CD14-positive monocyte (primary cell): Measurements from ENCODE around the gene EIF4E. TPM values are rescaled to one million over a fixed set of nuclear protein-coding genes. Genes with fewer than 3 reads are reported as not detected.

Source experiments
- DNase-seq, 3 donors: peaks; one replicate each; pipeline ENCODE4 v3.0.0-alpha.2; 2011 to 2022
- H2AFZ ChIP-seq: 2 replicates; pipeline ENCODE4 v1.6.0; 2012; ENCODE audit warnings: mild to moderate bottlenecking, low read depth, low read length, inconsistent platforms; ENCODE audit not compliant: insufficient read depth, poor library complexity, severe bottlenecking
- H3K27ac ChIP-seq, 2 donors: 1 replicate in 1 of 2; 2 replicates in 1 of 2; pipeline ENCODE4 v1.5.1; 2012 to 2013; ENCODE audit warnings: low read length in 2 of 2, control low read depth in 1 of 2, inconsistent platforms in 1 of 2, low read depth in 1 of 2, mild to moderate bottlenecking in 1 of 2
- H3K27me3 ChIP-seq, 2 donors: one replicate each; pipeline versions ENCODE4 v1.6.0 to v1.6.1; 2011 to 2013; ENCODE audit warnings: low read length in 2 of 2; ENCODE audit not compliant: control insufficient read depth in 2 of 2, insufficient read depth in 2 of 2
- H3K36me3 ChIP-seq, 2 donors: replicated peaks in 1 of 2; 1 replicate in 1 of 2; 2 replicates in 1 of 2; pipeline versions ENCODE4 v1.5.1 to v1.6.1; 2012 to 2013; ENCODE audit warnings: low read length in 2 of 2, control low read depth in 1 of 2, inconsistent platforms in 1 of 2, mild to moderate bottlenecking in 1 of 2; ENCODE audit not compliant: insufficient read depth in 2 of 2, control insufficient read depth in 1 of 2
- H3K4me1 ChIP-seq, 2 donors: 1 replicate in 1 of 2; 2 replicates in 1 of 2; pipeline versions ENCODE4 v1.5.1 to v1.6.1; 2012 to 2013; ENCODE audit warnings: low read length in 2 of 2, control low read depth in 1 of 2, inconsistent platforms in 1 of 2, mild to moderate bottlenecking in 1 of 2, moderate library complexity in 1 of 2; ENCODE audit not compliant: insufficient read depth in 2 of 2, control insufficient read depth in 1 of 2
- H3K4me2 ChIP-seq: replicated peaks from 2 replicates; pipeline ENCODE3; 2012; ENCODE audit warnings: low read length, moderate library complexity, mild to moderate bottlenecking; ENCODE audit not compliant: poor library complexity, severe bottlenecking; ENCODE audit errors: extremely low read depth
- H3K4me3 ChIP-seq, 3 experiments: fragments of 200-600 bp in 1 of 3; sonication (generic) in 1 of 3; replicated peaks in 1 of 3; 1 replicate in 2 of 3; 2 replicates in 1 of 3; pipeline ENCODE4 v1.5.1; 2011 to 2013; ENCODE audit warnings: low read length in 3 of 3, mild to moderate bottlenecking in 3 of 3, control low read depth in 2 of 3, low read depth in 2 of 3, inconsistent platforms in 1 of 3, moderate library complexity in 1 of 3
- H3K79me2 ChIP-seq: 2 replicates; pipeline ENCODE4 v1.6.0; 2012; ENCODE audit warnings: mild to moderate bottlenecking, control low read depth, inconsistent platforms, low read length, moderate library complexity; ENCODE audit not compliant: insufficient read depth
- H3K9ac ChIP-seq: 2 replicates; pipeline ENCODE4 v1.6.0; 2017; ENCODE audit warnings: low read length, mild to moderate bottlenecking; ENCODE audit not compliant: insufficient read depth, poor library complexity, severe bottlenecking
- H3K9me3 ChIP-seq, 2 donors: replicated peaks in 1 of 2; 1 replicate in 1 of 2; 2 replicates in 1 of 2; pipeline versions ENCODE4 v1.5.1 to v1.6.1; 2012 to 2013; ENCODE audit warnings: low read length in 2 of 2, control low read depth in 1 of 2; ENCODE audit not compliant: control insufficient read depth in 1 of 2, insufficient read depth in 1 of 2
- H4K20me1 ChIP-seq: 2 replicates; pipeline ENCODE4 v1.6.0; 2012; ENCODE audit warnings: mild to moderate bottlenecking, low read length, control low read depth, moderate library complexity; ENCODE audit not compliant: insufficient read depth
- H3K27ac Mint-ChIP-seq, 7 donors: one replicate each; pipeline ENCODE4 v1.8.0; 2020; ENCODE audit warnings: mild to moderate bottlenecking in 7 of 7, mixed read lengths in 7 of 7, moderate library complexity in 6 of 7, inconsistent platforms in 2 of 7
- H3K27me3 Mint-ChIP-seq, 3 donors: one replicate each; pipeline ENCODE4 v1.8.0; 2021 to 2022; ENCODE audit warnings: low read depth in 3 of 3, mild to moderate bottlenecking in 3 of 3, mixed read lengths in 3 of 3, moderate library complexity in 3 of 3, inconsistent platforms in 1 of 3
- H3K36me3 Mint-ChIP-seq, 2 donors: one replicate each; pipeline ENCODE4 v1.8.0; 2020; ENCODE audit warnings: mixed read lengths in 2 of 2, inconsistent platforms in 1 of 2, mild to moderate bottlenecking in 1 of 2
- H3K4me1 Mint-ChIP-seq: one replicate; pipeline ENCODE4 v1.8.0; 2020; ENCODE audit warnings: mild to moderate bottlenecking, mixed read lengths
- H3K4me3 Mint-ChIP-seq, 2 donors: one replicate each; pipeline ENCODE4 v1.8.0; 2020; ENCODE audit warnings: mild to moderate bottlenecking in 2 of 2, mixed read lengths in 2 of 2, moderate library complexity in 1 of 2
- H3K9me3 Mint-ChIP-seq, 7 donors: one replicate each; pipeline ENCODE4 v1.8.0; 2020 to 2022; ENCODE audit warnings: mixed read lengths in 7 of 7, mild to moderate bottlenecking in 6 of 7, moderate library complexity in 6 of 7, inconsistent platforms in 2 of 7
- CTCF ChIP-seq: fragments of 200-600 bp; IDR thresholded peaks from one replicate; pipeline ENCODE4 v1.8.0; 2022; ENCODE audit warnings: antibody characterized with exemption, mild to moderate bottlenecking
- WGBS: methylation state at CpG from one replicate; pipeline ENCODE4 v1.1.5; 2013; ENCODE audit warnings: missing lambda C conversion rate; ENCODE audit not compliant: insufficient coverage; 5-methylcytosine and 5-hydroxymethylcytosine counted together
- intact Hi-C, 2 donors: fragments of 100-400 bp; cut with micrococcal nuclease; formaldehyde crosslinking; loops; one replicate each; pipeline versions ENCODE4 v1.15.0 to v1.15.1; 2023
- polyA plus RNA-seq, 3 donors: library from polyadenylated mRNA; depleted of rRNA in 1 of 3; unstranded in 2 of 3; stranded (reverse) in 1 of 3; fragments of 300-500 nt in 2 of 3; fragments of >200 nt in 1 of 3; fragmentation: Illumina TruSeq in 2 of 3; gene quantifications; 1 replicate in 2 of 3; 2 replicates in 1 of 3; pipeline ENCODE4 v1.2.3, GENCODE V29; 2012 to 2021

The EIF4E gene
- polyA plus RNA-seq, 3 donors: 25.0 to 50.8 (median 48.6) TPM

DNA sequence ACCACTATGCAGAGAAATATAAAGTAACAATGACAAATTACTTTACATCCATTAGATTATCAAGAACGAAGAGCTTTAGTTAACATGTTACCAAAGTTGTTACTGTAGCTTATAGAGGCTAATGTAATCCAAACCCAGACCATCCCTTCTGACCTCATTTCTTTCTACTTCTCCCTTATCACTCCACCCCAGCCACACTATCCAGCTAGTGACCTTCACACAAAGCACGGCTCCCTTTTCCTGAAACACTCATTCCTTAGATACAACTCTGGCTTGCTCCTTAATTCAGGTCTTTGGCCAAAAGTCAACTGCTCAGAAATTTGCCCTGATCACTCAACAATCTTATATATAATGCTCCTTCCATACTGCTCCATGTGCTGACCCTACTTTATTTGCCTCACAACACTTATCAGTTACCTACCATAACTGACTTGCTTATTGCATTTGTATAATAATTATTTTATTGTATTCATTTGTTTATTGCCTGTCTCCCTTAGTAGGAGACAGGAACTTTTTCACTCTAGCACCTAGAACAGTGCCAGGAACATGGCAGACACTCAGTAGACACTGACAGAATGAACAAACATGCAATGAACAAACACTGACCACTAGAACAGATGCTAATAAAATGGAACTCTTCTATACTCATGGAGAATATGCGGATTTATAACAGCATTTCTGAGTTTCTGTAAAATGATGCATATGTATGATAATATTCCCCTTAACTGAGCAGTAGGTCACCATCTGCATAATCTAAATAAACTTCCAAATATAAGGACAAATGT is 67.6 kb downstream of the EIF4E start:
- H3K4me3 ChIP-seq: no peak overlapping the region
- H3K36me3 ChIP-seq: no peaks in the 10 kb centered on the region
- intact Hi-C loops: no loop called here
- H3K36me3 Mint-ChIP-seq: no peaks in the 10 kb centered on the region
- WGBS: 94% methylated on average over 1 of the region's 3 CpGs
- TF ChIP-seq CTCF: no peak
- no peaks in the 10 kb centered on the region for H3K4me1 Mint-ChIP-seq
- no peak for DNase-seq
- no peaks in the 10 kb centered on the region for H3K79me2 ChIP-seq
- H3K27ac ChIP-seq: no peak overlapping the region
- H3K9me3 ChIP-seq: no peaks in the 10 kb centered on the region
- no peaks in the 10 kb centered on the region for H3K27me3 ChIP-seq
- no peaks in the 10 kb centered on the region for H3K4me1 ChIP-seq
- H3K4me2 ChIP-seq: no peak overlapping the region
- H3K27ac Mint-ChIP-seq: no peak overlapping the region
- no peaks in the 10 kb centered on the region for H4K20me1 ChIP-seq
- peaks cover 0 to 1% (median 0%) of the 10 kb centered on the region in 7 donors for H3K9me3 Mint-ChIP-seq
- peaks cover 0 to 2% (median 1%) of the 10 kb centered on the region in 3 donors for H3K27me3 Mint-ChIP-seq
- H3K4me3 Mint-ChIP-seq: no peak overlapping the region
- no peak overlapping the region for H2AFZ ChIP-seq
- H3K9ac ChIP-seq: no peak overlapping the region

- peaks cover 0 to 7% of the 10 kb centered on the region in 2 donors for H3K9me3 ChIP-seq
- H3K4me2 ChIP-seq: no peak overlapping the region
- no peak overlapping the region for H3K4me3 ChIP-seq
- H3K27me3 ChIP-seq: no peaks in the 10 kb centered on the region
- H2AFZ ChIP-seq: no peak overlapping the region
- H3K36me3 Mint-ChIP-seq: no peaks in the 10 kb centered on the region
- no peaks in the 10 kb centered on the region for H3K4me1 Mint-ChIP-seq
- WGBS: no CpG with 5 or more reads among the region's 3 CpGs
- no peak for TF ChIP-seq CTCF
- no peak overlapping the region for H3K4me3 Mint-ChIP-seq
- no peaks in the 10 kb centered on the region for H3K36me3 ChIP-seq
- no peak overlapping the region for H3K27ac ChIP-seq
- H4K20me1 ChIP-seq: no peaks in the 10 kb centered on the region
- no peak for DNase-seq
- intact Hi-C loops: no loop called here
- H3K79me2 ChIP-seq: no peaks in the 10 kb centered on the region
- H3K27me3 Mint-ChIP-seq: no peaks in the 10 kb centered on the region
- H3K4me1 ChIP-seq: no peaks in the 10 kb centered on the region
- no peak overlapping the region for H3K9ac ChIP-seq
- H3K9me3 Mint-ChIP-seq: peaks cover 0 to 7% (median 6%) of the 10 kb centered on the region in 7 donors
- H3K27ac Mint-ChIP-seq: no peak overlapping the region
These were observed 77.1 kb downstream of the EIF4E start for GRCh38 chr4:98851806-98852205.
